Tibial nerve (tissue), 3 donors: Measurements from ENCODE around the gene SMLR1.

Experiments
- POLR2A ChIP-seq, 2 donors: fragments of 450-650 bp; IDR thresholded peaks; one replicate each; pipeline ENCODE4 v1.6.1; 2017; ENCODE audit warnings: antibody characterized with exemption in 2 of 2, mild to moderate bottlenecking in 2 of 2, moderate library complexity in 2 of 2
- TF ChIP-seq, protein P1 (sequence below), 5 experiments: fragments of 200-600 bp in 3 of 5; fragments of 450-650 bp in 2 of 5; sonication (generic) in 3 of 5; IDR thresholded peaks; one replicate each; pipeline ENCODE4 v1.5.1; 2016 to 2019; ENCODE audit warnings: antibody characterized with exemption in 5 of 5, mild to moderate bottlenecking in 3 of 5, moderate library complexity in 2 of 5

DNA sequence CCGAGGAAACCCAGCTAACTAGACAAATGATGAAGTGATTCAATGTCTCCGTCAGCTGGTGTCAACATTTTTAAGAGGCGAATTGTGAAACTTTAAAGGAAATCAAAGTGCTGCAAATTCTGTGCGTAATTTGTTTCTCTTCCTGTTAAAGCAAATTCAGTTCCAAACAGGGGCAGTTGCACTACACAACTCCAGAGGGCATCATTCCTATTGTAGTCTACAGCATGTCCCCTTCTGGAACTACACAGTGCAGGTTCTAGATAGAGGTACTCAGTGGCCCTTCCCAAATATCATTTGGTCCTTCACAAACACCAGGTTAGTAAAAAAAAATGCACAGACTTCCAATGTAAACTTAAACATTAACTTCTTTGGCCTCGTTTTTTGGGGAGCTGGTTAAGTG is 38.3 kb upstream of the SMLR1 start:
- TF ChIP-seq, protein P1, sequence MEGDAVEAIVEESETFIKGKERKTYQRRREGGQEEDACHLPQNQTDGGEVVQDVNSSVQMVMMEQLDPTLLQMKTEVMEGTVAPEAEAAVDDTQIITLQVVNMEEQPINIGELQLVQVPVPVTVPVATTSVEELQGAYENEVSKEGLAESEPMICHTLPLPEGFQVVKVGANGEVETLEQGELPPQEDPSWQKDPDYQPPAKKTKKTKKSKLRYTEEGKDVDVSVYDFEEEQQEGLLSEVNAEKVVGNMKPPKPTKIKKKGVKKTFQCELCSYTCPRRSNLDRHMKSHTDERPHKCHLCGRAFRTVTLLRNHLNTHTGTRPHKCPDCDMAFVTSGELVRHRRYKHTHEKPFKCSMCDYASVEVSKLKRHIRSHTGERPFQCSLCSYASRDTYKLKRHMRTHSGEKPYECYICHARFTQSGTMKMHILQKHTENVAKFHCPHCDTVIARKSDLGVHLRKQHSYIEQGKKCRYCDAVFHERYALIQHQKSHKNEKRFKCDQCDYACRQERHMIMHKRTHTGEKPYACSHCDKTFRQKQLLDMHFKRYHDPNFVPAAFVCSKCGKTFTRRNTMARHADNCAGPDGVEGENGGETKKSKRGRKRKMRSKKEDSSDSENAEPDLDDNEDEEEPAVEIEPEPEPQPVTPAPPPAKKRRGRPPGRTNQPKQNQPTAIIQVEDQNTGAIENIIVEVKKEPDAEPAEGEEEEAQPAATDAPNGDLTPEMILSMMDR (IDR thresholded peaks at IDR 0.05): no peak
- no peak for TF ChIP-seq POLR2A (IDR thresholded peaks at IDR 0.05)
